Endothelial cell of umbilical vein (primary cell): ENCODE measurements around the gene ELOVL4. TPM values are rescaled to one million over a fixed set of nuclear protein-coding genes. Genes with fewer than 3 reads are reported as not detected.

Source experiments
- BruUV-seq: library from RNA; stranded (reverse); fragments of 400-500 nt; replicated peaks from 2 replicates; lab custom pipeline; 2021; lab: Mats Ljungman, UMichigan
- CTCF ChIA-PET: fragments of 300-600, 350-600 bp; sonication (Branson Sonifier 250); formaldehyde crosslinking; loops from one replicate; lab custom pipeline; 2021; ENCODE audit warnings: antibody characterized with exemption, inconsistent platforms; lab: Charles Lee
- POLR2A ChIA-PET: fragments of 300-600, 350-600 bp; sonication (Branson Sonifier 250); formaldehyde crosslinking; loops from one replicate; lab custom pipeline; 2021; ENCODE audit warnings: antibody characterized with exemption, inconsistent platforms; lab: Charles Lee
- DNase-seq: peaks from one replicate; pipeline ENCODE4 v3.0.0-alpha.2; 2011; ENCODE audit warnings: low read depth, low spot score
- FAIRE-seq: peaks from 2 replicates; lab custom pipeline; 2011; peaks lifted over from hg19 to GRCh38; lab: Jason Lieb, UNC
- H2AFZ ChIP-seq: 2 replicates; pipeline ENCODE4 v1.6.0; 2012; ENCODE audit warnings: low read depth, low read length, control low read depth, inconsistent platforms
- H3K27ac ChIP-seq: 2 replicates; pipeline ENCODE4 v1.5.1; 2011; ENCODE audit warnings: low read depth, mild to moderate bottlenecking, control low read depth, low read length, moderate library complexity; ENCODE audit not compliant: insufficient read depth
- H3K27me3 ChIP-seq, 2 experiments: 2 replicates each; pipeline versions ENCODE4 v1.6.0 to v1.6.1; 2011; ENCODE audit warnings: low read length in 2 of 2, mixed read lengths in 1 of 2; ENCODE audit not compliant: control insufficient read depth in 2 of 2, insufficient read depth in 2 of 2
- H3K36me3 ChIP-seq, 2 experiments: 2 replicates in 1 of 2; 3 replicates in 1 of 2; pipeline ENCODE4 v1.5.1; 2011; ENCODE audit warnings: low read length in 2 of 2, mild to moderate bottlenecking in 1 of 2, moderate library complexity in 1 of 2; ENCODE audit not compliant: control insufficient read depth in 2 of 2, insufficient read depth in 2 of 2; ENCODE audit errors: extremely low read depth in 1 of 2
- H3K4me1 ChIP-seq: 3 replicates; pipeline ENCODE4 v1.5.1; 2011; ENCODE audit warnings: mild to moderate bottlenecking, low read length; ENCODE audit not compliant: control insufficient read depth, insufficient read depth; ENCODE audit errors: extremely low read depth
- H3K4me2 ChIP-seq: 2 replicates; pipeline ENCODE4 v1.6.1; 2011; ENCODE audit warnings: low read length, control low read depth, mixed read lengths; ENCODE audit not compliant: insufficient read depth
- H3K4me3 ChIP-seq, 3 experiments: fragments of 200-600 bp in 1 of 3; sonication (generic), shearing (Covaris generic) in 1 of 3; replicated peaks in 1 of 3; 2 replicates each; pipeline ENCODE4 v1.5.1; 2011 to 2016; ENCODE audit warnings: control low read depth in 3 of 3, low read length in 3 of 3, mild to moderate bottlenecking in 2 of 3, inconsistent platforms in 1 of 3, low read depth in 1 of 3, moderate library complexity in 1 of 3; ENCODE audit not compliant: insufficient read depth in 1 of 3
- H3K79me2 ChIP-seq: 2 replicates; pipeline ENCODE4 v1.6.0; 2012; ENCODE audit warnings: low read length, inconsistent platforms; ENCODE audit not compliant: control insufficient read depth, insufficient read depth
- H3K9ac ChIP-seq: replicated peaks from 2 replicates; pipeline ENCODE3; 2011; ENCODE audit warnings: low read length, control low read depth; ENCODE audit not compliant: insufficient read depth; ENCODE audit errors: extremely low read depth
- H3K9me1 ChIP-seq: replicated peaks from 3 replicates; pipeline ENCODE4 v1.6.0; 2011; ENCODE audit warnings: mild to moderate bottlenecking, low read length; ENCODE audit not compliant: control insufficient read depth, insufficient read depth; ENCODE audit errors: extremely low read depth
- H3K9me3 ChIP-seq: replicated peaks from 2 replicates; pipeline ENCODE4 v1.5.1; 2012; ENCODE audit warnings: low read length, inconsistent platforms; ENCODE audit not compliant: control insufficient read depth, insufficient read depth
- H4K20me1 ChIP-seq: replicated peaks from 2 replicates; pipeline ENCODE3; 2011; ENCODE audit warnings: mild to moderate bottlenecking, low read length; ENCODE audit not compliant: control insufficient read depth, insufficient read depth; ENCODE audit errors: extremely low read depth
- CTCF ChIP-seq, 2 donors: IDR thresholded peaks; 1 replicate in 1 of 2; 2 replicates in 1 of 2; pipeline ENCODE4 v1.5.1; 2011; ENCODE audit warnings: low read length in 2 of 2, mild to moderate bottlenecking in 2 of 2, moderate library complexity in 2 of 2, control low read depth in 1 of 2, inconsistent platforms in 1 of 2, low read depth in 1 of 2; ENCODE audit not compliant: insufficient read depth in 1 of 2; ENCODE audit errors: extremely low read depth in 1 of 2
- EZH2 ChIP-seq: IDR thresholded peaks from 2 replicates; pipeline ENCODE4 v1.6.1; 2012; ENCODE audit warnings: borderline replicate concordance, low read depth, mild to moderate bottlenecking, moderate library complexity, low read length, inconsistent platforms; ENCODE audit not compliant: severe bottlenecking
- FOS ChIP-seq: IDR thresholded peaks from 2 replicates; pipeline ENCODE4 v1.6.1; 2011; ENCODE audit warnings: mild to moderate bottlenecking, low read length, moderate library complexity, borderline replicate concordance; ENCODE audit not compliant: insufficient read depth
- JUN ChIP-seq: IDR thresholded peaks from 2 replicates; pipeline ENCODE4 v1.6.1; 2011; ENCODE audit warnings: borderline replicate concordance, low read depth; ENCODE audit not compliant: insufficient read length, insufficient read depth
- MYC ChIP-seq: IDR thresholded peaks from one replicate; pipeline ENCODE4 v1.6.1; 2011; ENCODE audit warnings: mild to moderate bottlenecking, low read depth, low read length
- POLR2A ChIP-seq: IDR thresholded peaks from 2 replicates; pipeline ENCODE4 v1.6.1; 2012; ENCODE audit warnings: low read depth, mild to moderate bottlenecking, control low read depth, low read length
- POLR2AphosphoS5 ChIP-seq: IDR thresholded peaks from 2 replicates; pipeline ENCODE4 v1.6.1; 2012; ENCODE audit warnings: low read depth, mild to moderate bottlenecking, control low read depth, low read length, moderate library complexity; ENCODE audit not compliant: insufficient read depth
- dilution Hi-C: fragments of 300-500 bp; cut with MboI; formaldehyde crosslinking; loops from one replicate; pipeline ENCODE4 v1.15.0; 2019; ENCODE audit warnings: low sequenced_read_pairs; ENCODE audit not compliant: extremely low pct_ligation_motif_present
- intact Hi-C: fragments of 100-400 bp; cut with micrococcal nuclease; formaldehyde crosslinking; loops from one replicate; pipeline ENCODE4 v1.10.0; 2022
- polyA plus RNA-seq, 4 experiments: library from polyadenylated mRNA; depleted of rRNA in 3 of 4; stranded (reverse) in 3 of 4; unstranded in 1 of 4; fragments of >200 nt; gene quantifications; 2 replicates each; pipeline versions ENCODE4 v1.2.1 to v1.2.3, GENCODE V29; 2011 to 2012; ENCODE audit warnings: missing spikeins in 1 of 4
- total RNA-seq: library from RNA; stranded (reverse); gene quantifications from 2 replicates; pipeline ENCODE4 v1.2.3, GENCODE V29; 2021

The ELOVL4 gene
- total and polyA plus RNA-seq, 2 donors (not counting 3 experiments of a cell fraction or from before 2014, with no cell fraction given): 0.98 to 3.3 TPM

- Histone ChIP-seq H3K27ac (no peak overlapping the region), H3K9ac (no peak overlapping the region), H3K9me1 (no peaks in the 10 kb centered on the region), H3K4me2 (no peak overlapping the region), H3K4me1 (no peaks in the 10 kb centered on the region), H3K36me3 (no peaks in the 10 kb centered on the region), H4K20me1 (no peaks in the 10 kb centered on the region), H3K27me3 (peaks cover 1 to 6% of the 10 kb centered on the region in 2 experiments), H3K9me3 (no peaks in the 10 kb centered on the region), H3K79me2 (no peaks in the 10 kb centered on the region), H3K4me3 (no peak overlapping the region), H2AFZ (no peak overlapping the region)
- TF ChIP-seq EZH2: no peak
- no peak for TF ChIP-seq POLR2AphosphoS5
- no peak for TF ChIP-seq JUN
- DNase-seq (no peak), FAIRE-seq (no peak)
- ChIA-PET CTCF (interaction anchor here (0.6 to 1.0 kb wide), 4 partner anchors 8 to 138 kb away, joined by 3 to 4 read pairs (median 3); no protein-coding TSS in a partner anchor), POLR2A (no interaction called here)
- intact Hi-C loops (no loop called here), dilution Hi-C loops (no loop called here)
- no TSS peak for BruUV-seq
Observed at GRCh38 chr6:79954849-79955248, 7.5 kb upstream of the ELOVL4 start.

- Histone ChIP-seq H3K27me3 (peaks cover 8 to 31% of the 10 kb centered on the region in 2 experiments), H3K4me3 (no peak overlapping the region), H4K20me1 (no peaks in the 10 kb centered on the region), H3K79me2 (no peaks in the 10 kb centered on the region), H3K36me3 (no peaks in the 10 kb centered on the region), H3K9me1 (no peaks in the 10 kb centered on the region), H2AFZ (no peak overlapping the region), H3K27ac (no peak overlapping the region), H3K4me2 (no peak overlapping the region), H3K4me1 (peaks cover 13% of the 10 kb centered on the region), H3K9me3 (no peaks in the 10 kb centered on the region), H3K9ac (no peak overlapping the region)
- intact Hi-C loops: loop anchor here (1.0 to 10.0 kb wide), 2 partner anchors 145 to 506 kb away; no protein-coding TSS in a partner anchor
- FAIRE-seq: no peak
- no peak for TF ChIP-seq POLR2AphosphoS5
- TF ChIP-seq MYC: no peak
- peak; percentile 41 to 49 for TF ChIP-seq CTCF (IDR thresholded peaks at IDR 0.05; ENCODE audit: extremely low read depth in 1 of 2, insufficient read depth in 1 of 2, low read depth in 1 of 2, low read length in 2 of 2)
- no peak for TF ChIP-seq POLR2A
- no peak for TF ChIP-seq FOS
- no peak for TF ChIP-seq EZH2
- ChIA-PET CTCF (interaction anchor here (0.6 to 2.5 kb wide), 40 partner anchors 9 to 1805 kb away, joined by 3 to 82 read pairs (median 5); partner anchors contain the start of genes BCKDHB and TTK), POLR2A (no interaction called here)
- dilution Hi-C loops: no loop called here
- no TSS peak for BruUV-seq
- DNase-seq: peak; percentile 53
Observed at GRCh38 chr6:79949233-79949632, 1.9 kb upstream of the ELOVL4 start.
